IPS-15b (cell line): ENCODE measurements around the gene PRIMA1.

Source experiments
- H3K27me3 ChIP-seq: one replicate; pipeline ENCODE4 v1.6.1; 2013; ENCODE audit warnings: low read length; ENCODE audit not compliant: control insufficient read depth, insufficient read depth
- H3K36me3 ChIP-seq: one replicate; pipeline ENCODE4 v1.6.1; 2013; ENCODE audit warnings: low read length; ENCODE audit not compliant: control insufficient read depth, insufficient read depth
- H3K4me1 ChIP-seq: one replicate; pipeline ENCODE4 v1.6.1; 2013; ENCODE audit warnings: mild to moderate bottlenecking, low read length; ENCODE audit not compliant: control insufficient read depth, insufficient read depth
- H3K4me3 ChIP-seq: one replicate; pipeline ENCODE4 v1.5.1; 2013; ENCODE audit warnings: low read depth, low read length
- H3K9ac ChIP-seq: one replicate; pipeline ENCODE4 v1.6.1; 2013; ENCODE audit warnings: low read depth, mild to moderate bottlenecking, low read length
- H3K9me3 ChIP-seq: one replicate; pipeline ENCODE4 v1.6.1; 2013; ENCODE audit warnings: mild to moderate bottlenecking, low read length; ENCODE audit not compliant: control insufficient read depth, insufficient read depth

The PRIMA1 gene

DNA sequence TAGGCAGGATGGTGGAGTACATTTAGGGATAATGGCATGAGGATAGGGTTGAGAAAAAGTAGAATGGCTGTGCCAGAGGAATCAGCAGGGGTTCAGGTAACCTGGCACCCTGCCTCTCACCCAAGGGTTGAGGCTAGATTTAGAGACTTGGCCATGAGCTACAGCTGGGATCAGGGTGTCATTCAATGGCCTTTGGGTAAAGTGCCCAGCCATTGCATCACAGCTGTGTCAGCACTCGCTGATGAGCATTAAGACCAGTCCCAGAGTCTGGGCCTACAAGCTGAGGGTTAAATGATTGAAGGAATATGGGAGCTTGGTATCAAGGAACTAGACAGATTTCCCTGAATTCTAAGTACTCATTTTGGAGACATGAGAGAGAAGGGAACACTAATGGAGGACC is 113.9 kb downstream of the PRIMA1 start:
- Histone ChIP-seq H3K9ac (no peak overlapping the region), H3K4me3 (no peak overlapping the region), H3K4me1 (peaks cover 3% of the 10 kb centered on the region), H3K27me3 (no peaks in the 10 kb centered on the region), H3K9me3 (no peaks in the 10 kb centered on the region), H3K36me3 (no peaks in the 10 kb centered on the region)

GRCh38 chr14:93669632-93670031 is 118.7 kb downstream of the PRIMA1 start:
- Histone ChIP-seq H3K9ac (no peak overlapping the region), H3K36me3 (no peaks in the 10 kb centered on the region), H3K9me3 (no peaks in the 10 kb centered on the region), H3K4me1 (no peaks in the 10 kb centered on the region), H3K4me3 (no peak overlapping the region), H3K27me3 (no peaks in the 10 kb centered on the region)
